Heart left ventricle (tissue), 13 donors: ENCODE measurements around the gene ARVCF.
"Not testable (repeated sequence)": the region's sequence is repeated elsewhere in the genome, so short reads cannot be mapped to it uniquely, and the experiment has no call there.

ENCODE experiments used
- CTCF ChIP-seq, 12 donors: fragments of 200-600 bp; sonication (generic) in 4 of 12; IDR thresholded peaks; one replicate each; pipeline versions ENCODE4 v1.5.0 to v1.8.0; 2018 to 2022; ENCODE audit warnings: antibody characterized with exemption in 12 of 12, mild to moderate bottlenecking in 5 of 12
- POLR2A ChIP-seq, 2 donors: fragments of 450-650 bp; IDR thresholded peaks; one replicate each; pipeline ENCODE4 v1.6.1; 2017; ENCODE audit warnings: antibody characterized with exemption in 2 of 2, mild to moderate bottlenecking in 2 of 2, moderate library complexity in 2 of 2
- donor health status: ischemic (EF 13 %, LVEDD 7.1; RV severe dilation, severe dysfunction).
- donor health status: DM: no; HTN: yes; CAD: no.
- donor health status: DM: no; HTN: no; CAD: no.
- donor health status: ischemic (EF 25% LVEDD 6.9; RV normal size, moderate dysfunction).
- donor health status: ischemic (EF 25% LVEDD 5.7; RV mildly dilated, moderate dysfunction).
- donor health status: ischemic (EF 35%, LVEDD 5.7; RV mildly dilated, moderate dysfunction).
- donor health status: nonischemic (EF 11% LVEDD 7.7; RV severe dilation, severe dysfunction).
- donor health status: DM: yes; HTN: yes; CAD: no.
- donor health status: PGD.
- donor health status: ischemic (EF 29% LVEDD 5.4; RV normal size, mild dysfunction).
- donor health status: nonischemic (EF 23%, LVEDD 6.1; RV moderate dilation, normal function).

GRCh38 chr22:19935123-19935718 lies 81.4 kb downstream of the ARVCF start:
- TF ChIP-seq CTCF, POLR2A (IDR thresholded peaks at IDR 0.05): not testable (repeated sequence)
